HUDEP-2 (cell line): Measurements from ENCODE around the gene CARS2.
"Not testable (repeated sequence)": the region's sequence is repeated elsewhere in the genome, so short reads cannot be mapped to it uniquely, and the experiment has no call there.

ENCODE experiments used
- DNase-seq, 76 experiments: peaks; one replicate each; lab custom pipeline; 2025; ENCODE audit not compliant: unreplicated experiment in 76 of 76; lab: John Stamatoyannopoulos, UW

CARS2 gene, protein sequence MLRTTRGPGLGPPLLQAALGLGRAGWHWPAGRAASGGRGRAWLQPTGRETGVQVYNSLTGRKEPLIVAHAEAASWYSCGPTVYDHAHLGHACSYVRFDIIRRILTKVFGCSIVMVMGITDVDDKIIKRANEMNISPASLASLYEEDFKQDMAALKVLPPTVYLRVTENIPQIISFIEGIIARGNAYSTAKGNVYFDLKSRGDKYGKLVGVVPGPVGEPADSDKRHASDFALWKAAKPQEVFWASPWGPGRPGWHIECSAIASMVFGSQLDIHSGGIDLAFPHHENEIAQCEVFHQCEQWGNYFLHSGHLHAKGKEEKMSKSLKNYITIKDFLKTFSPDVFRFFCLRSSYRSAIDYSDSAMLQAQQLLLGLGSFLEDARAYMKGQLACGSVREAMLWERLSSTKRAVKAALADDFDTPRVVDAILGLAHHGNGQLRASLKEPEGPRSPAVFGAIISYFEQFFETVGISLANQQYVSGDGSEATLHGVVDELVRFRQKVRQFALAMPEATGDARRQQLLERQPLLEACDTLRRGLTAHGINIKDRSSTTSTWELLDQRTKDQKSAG

GRCh38 chr13:110705826-110706569 lies at the start of gene CARS2:
TSS of gene CARS2 (minus strand) at chr13:110706116. CDS start at chr13:110706093, 23 bp downstream.
- peak in 75 of 76 experiments; percentile 42 to 100 (median 94) for DNase-seq

DNA sequence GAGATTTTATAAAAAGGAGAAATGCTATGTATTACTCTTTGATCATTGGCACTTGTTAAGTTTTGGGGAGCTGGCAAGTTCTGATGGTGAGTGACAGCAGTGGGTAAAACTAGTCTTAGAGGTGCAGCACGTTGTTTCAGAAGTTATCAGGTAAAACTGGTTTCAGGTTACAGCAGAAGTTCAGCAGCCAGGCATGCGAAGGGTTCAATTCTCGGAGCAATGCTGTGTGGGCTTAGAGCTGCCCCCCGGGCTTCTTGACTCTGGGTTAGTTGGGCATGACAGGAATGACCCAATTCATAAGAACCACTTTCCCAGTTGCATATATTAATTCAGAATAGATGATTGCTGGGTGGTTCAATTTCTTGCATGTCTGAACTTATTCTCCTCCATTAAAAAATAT lies 42.4 kb upstream of the CARS2 start:
- DNase-seq = no peak

GRCh38 chr13:110746438-110746837 lies 40.5 kb upstream of the CARS2 start:
- no peak for DNase-seq

DNA sequence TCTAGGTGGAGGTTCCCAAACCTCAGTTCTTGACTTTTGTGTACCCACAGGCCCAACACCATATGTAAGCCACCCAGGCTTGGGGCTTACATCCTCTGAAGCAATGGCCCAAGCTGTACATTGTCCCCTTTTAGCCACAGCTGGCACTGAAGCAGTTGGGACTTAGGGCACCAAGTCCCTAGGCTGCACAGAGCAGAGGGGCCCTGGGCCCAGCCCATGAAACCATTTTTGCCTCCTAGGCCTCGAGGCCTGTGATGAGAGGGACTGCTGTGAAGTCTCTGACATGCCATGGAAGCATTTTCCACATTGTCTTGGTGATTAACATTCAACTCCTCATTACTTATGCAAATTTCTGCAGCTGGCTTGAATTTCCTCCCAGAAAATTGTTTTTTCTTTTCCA lies 37.8 kb upstream of the CARS2 start:
- no peak for DNase-seq

DNA sequence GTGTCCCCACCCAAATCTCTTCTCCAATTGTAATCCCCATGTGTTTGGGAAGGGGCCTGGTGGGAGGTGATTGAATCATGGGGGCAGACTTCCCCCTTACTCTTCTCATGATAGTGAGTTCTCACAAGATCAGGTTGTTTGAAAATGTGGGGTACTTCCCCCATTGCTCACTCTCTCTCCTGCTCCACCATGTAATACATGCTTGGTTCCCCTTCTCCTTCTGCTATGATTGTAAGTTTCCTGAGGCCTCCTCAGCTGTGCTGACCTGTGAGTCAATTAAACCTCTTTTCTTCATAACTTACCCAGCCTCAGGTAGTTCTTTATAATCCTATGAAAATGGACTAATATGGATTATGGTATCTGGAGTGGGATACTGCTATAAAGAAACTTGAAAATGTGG lies 31.6 kb upstream of the CARS2 start:
- DNase-seq = no peak

DNA sequence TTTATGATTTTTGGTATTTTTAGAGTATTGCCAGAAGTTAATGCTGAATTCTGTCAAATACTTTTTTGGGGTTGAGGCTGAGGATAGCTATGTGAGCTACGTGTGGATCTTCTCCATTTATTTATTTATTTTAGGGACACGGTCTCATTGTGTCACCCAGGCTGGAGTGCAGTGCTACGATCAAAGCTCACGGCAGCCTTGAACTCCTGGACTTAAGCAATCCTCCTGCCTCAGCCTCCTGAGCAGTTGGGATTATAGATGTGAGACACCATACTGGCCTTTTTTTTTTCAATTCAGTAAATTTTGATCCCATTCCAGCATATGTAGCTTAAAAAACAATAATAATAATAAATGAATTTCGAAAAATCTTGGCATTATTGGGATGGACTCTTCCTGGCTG lies 28.6 kb upstream of the CARS2 start:
- DNase-seq = no peak

- no peak for DNase-seq
Observed at GRCh38 chr13:110731072-110731471, 25.2 kb upstream of the CARS2 start.

DNA sequence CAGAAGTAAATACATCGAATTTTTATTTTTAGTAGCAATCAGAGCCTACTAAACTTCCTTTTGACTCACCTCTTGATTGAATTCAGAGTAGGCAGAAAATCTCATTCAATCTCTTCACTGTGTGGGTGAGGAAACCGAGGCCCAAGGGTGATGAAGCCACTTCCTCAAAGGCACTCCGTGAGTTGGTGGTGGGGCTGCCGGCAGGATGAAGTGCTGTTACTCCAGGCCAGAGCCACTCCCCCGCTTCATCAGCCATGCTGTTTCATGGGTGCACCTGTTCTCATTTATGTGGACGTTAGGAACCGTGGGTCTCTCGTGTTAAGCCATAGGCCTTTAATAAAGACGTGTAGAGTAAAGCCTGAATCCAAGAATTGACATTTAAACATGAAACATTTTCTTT lies 20.8 kb upstream of the CARS2 start:
- DNase-seq = no peak

- DNase-seq = not testable (repeated sequence)
Observed at GRCh38 chr13:110726153-110726552, 20.2 kb upstream of the CARS2 start.

DNA sequence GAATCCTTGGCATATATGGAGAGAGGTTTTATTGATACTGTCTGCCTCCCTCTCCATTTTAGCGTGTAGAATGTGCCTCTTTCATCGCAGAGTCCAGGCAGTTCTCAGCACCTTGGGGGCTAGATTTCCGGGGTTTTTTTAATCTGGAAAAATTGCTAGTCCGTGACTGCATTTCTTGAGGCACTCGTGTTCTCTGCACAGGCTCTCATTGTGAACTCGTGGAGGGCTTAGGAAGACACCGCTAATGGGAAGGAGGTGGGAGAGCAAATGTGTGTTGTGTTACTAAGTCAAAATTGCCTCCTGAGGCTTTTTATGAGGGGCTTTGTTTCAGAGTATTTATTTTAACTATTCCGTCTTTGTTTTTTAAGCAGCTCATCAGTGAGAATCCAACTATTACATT lies 17.7 kb upstream of the CARS2 start:
- no peak for DNase-seq

DNA sequence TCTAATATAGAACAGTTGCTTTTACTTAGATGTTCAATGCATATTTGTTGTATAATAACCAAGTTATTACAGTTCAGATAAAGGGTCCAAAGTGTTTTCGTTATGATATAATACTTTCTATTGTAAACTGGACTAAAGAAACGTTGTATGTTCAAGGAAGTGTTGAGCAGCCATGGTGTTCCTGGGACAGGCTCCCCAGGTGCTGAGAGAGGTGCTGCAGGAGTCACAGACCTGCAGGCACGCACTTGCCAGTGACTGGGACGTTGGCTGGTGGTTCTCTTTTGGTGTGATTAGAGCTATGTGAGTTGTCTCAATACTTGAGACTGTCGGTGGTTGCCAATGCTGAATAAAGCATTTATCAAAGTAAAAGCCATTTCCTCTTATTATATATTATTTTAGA lies 17.1 kb upstream of the CARS2 start:
- DNase-seq = no peak

DNA sequence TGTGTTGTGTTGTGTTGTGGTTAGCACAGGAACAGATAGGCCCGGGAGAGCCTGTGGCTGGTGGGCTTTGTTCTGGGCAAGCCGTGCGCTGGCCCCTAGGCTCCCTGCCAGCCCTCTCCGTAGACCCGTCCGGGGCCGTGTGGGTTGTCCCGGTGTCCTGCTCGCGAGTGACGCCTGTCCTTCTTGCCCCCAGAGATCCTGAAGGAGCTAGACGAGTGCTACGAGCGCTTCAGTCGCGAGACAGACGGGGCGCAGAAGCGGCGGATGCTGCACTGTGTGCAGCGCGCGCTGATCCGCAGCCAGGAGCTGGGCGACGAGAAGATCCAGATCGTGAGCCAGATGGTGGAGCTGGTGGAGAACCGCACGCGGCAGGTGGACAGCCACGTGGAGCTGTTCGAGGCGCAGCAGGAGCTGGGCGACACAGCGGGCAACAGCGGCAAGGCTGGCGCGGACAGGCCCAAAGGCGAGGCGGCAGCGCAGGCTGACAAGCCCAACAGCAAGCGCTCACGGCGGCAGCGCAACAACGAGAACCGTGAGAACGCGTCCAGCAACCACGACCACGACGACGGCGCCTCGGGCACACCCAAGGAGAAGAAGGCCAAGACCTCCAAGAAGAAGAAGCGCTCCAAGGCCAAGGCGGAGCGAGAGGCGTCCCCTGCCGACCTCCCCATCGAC lies 13.3 kb upstream of the CARS2 start:
- DNase-seq = no peak

DNA sequence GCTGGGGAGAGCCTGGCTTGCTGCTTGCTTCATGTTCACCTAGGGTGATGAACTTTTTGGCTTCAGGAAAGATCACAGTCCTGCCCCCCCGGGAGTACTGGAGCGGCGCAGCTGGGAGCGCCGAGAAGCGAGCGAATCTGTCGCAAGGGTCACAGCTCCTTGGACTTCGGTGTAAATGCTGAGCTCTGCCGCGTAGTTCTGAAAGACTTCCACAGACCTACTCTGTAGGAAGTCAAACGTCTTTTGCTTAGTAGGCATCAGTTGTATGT lies 10.3 kb upstream of the CARS2 start:
- DNase-seq = peak in 10 of 76 experiments; percentile 4 to 42 (median 18)

GRCh38 chr13:110715395-110716246 lies 9.7 kb upstream of the CARS2 start:
- peak in 75 of 76 experiments; percentile 43 to 100 (median 96) for DNase-seq

DNA sequence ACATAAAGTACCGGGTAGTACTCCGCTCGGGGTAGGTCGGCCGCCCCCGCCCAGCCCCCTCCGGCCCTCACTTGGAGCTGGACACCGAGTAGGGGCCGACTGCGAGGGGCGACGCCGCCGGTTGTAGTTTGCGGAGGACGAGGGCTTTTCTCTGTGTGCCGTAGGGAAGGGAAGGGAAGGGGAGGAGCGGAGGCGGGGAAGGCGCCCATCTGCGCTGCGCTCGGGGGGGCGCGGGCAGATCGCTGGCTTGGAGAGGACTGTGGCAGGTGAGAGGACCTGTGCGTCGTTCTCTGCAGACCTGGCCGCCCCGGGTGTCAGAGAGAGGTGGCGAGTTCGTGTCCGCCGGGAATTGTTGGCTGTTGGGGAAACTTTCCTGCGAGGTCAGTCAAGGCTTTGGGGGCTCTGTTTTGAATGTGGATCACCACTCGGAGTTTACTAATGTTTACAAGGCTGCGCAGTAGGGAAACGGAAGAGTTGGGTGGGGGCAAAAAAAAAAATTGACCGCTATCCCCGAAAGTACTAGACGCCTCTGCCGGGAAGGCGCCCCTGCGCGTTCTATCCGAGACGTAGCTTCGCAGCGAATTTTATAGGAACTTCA lies 9.0 kb upstream of the CARS2 start:
- peak in 31 of 76 experiments; percentile 9 to 68 (median 50) for DNase-seq

DNA sequence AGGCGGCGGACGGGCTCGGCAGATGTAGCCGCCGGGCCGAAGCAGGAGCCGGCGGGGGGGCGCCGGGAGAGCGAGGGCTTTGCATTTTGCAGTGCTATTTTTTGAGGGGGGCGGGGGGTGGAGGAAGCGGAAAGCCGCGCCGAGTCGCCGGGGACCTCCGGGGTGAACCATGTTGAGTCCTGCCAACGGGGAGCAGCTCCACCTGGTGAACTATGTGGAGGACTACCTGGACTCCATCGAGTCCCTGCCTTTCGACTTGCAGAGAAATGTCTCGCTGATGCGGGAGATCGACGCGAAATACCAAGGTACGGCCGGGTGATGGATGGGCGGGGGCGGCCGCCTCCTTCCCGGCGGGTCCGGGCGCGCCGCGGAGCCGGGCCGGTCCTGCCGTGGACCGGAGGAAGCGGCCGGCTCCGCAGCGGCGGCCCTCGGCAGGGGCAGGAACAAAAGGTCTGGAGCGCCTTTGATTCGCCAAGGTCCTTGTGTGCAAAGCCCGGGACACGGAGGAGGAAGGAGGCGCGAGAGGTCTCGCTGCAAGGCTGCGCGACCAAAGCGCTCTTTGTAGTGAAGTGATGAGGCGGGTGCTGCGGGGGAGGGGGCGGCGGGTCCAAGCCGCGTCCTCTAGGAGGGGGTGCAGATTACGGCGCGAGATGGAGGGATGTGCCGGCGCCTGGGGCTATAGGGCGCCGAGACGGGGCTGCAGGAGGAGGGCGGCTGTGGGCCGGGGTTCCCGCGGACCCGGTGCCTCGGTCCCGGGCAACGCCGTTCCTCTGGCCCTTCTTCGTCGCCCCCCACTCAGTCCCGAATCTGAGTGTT lies 8.3 kb upstream of the CARS2 start:
- peak in 40 of 76 experiments; percentile 2 to 58 (median 28) for DNase-seq

DNA sequence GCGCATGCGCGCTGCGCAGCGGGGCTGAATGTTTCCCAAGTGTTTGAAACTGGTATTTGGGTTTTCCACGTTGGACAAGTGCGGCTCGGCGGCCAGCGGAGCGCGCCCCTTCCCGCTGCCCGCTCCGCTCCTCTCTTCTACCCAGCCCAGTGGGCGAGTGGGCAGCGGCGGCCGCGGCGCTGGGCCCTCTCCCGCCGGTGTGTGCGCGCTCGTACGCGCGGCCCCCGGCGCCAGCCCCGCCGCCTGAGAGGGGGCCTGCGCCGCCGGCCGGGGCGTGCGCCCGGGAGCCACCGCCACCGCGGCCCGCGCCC lies 7.7 kb upstream of the CARS2 start, which contains the start of gene ING1:
Gene ING1 (plus strand): TSS at position 59 of the 311 bp plus-strand sequence. CDS start 450 bp downstream, outside the sequence.
- DNase-seq = no peak

DNA sequence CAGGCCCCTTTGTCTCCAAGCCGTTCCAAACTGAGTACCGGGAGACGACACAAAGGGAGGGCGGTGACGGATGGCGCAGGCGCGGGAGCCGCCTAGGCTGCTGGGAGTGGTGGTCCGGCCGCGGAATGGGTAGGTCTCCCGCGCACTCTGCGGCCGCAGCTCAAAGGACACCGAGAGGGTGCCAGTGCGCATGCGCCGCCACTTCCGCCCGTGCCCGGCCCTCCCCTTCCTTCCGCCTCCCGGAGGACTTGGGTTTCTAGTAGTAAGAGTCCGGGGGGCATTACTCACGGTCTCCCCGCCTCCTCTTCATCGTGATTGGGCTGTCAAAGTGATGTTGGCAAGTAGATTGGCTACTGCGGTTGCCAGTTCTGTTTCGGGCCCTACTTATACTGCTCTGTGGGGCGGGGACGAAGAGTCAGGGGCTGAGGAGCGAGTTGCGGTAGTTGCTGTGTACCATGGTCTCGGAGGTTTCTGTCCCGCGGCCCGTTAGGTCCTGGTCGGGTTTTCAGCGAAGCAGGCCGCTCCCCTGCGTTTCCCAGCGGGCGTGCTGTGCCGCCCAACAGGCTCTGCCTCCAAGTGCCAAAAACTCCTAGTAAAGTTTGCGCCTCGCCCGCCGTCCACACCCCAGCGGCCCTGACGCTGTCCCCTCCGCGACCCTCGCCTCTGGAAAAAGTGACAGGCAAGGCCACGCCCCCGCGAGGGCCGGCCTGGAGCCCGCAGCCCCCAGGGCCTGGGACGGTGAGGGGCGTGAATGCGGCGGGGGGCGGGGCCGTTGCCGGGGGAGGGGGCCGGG lies 7.1 kb upstream of the CARS2 start:
- DNase-seq = peak in 75 of 76 experiments; percentile 93 to 100 (median 97)
